ENCODE measurements around the gene ARRDC1.
"Not testable (repeated sequence)": the region's sequence is repeated elsewhere in the genome, so short reads cannot be mapped to it uniquely, and the experiment has no call there.

The ARRDC1 gene, protein sequence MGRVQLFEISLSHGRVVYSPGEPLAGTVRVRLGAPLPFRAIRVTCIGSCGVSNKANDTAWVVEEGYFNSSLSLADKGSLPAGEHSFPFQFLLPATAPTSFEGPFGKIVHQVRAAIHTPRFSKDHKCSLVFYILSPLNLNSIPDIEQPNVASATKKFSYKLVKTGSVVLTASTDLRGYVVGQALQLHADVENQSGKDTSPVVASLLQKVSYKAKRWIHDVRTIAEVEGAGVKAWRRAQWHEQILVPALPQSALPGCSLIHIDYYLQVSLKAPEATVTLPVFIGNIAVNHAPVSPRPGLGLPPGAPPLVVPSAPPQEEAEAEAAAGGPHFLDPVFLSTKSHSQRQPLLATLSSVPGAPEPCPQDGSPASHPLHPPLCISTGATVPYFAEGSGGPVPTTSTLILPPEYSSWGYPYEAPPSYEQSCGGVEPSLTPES

DNA sequence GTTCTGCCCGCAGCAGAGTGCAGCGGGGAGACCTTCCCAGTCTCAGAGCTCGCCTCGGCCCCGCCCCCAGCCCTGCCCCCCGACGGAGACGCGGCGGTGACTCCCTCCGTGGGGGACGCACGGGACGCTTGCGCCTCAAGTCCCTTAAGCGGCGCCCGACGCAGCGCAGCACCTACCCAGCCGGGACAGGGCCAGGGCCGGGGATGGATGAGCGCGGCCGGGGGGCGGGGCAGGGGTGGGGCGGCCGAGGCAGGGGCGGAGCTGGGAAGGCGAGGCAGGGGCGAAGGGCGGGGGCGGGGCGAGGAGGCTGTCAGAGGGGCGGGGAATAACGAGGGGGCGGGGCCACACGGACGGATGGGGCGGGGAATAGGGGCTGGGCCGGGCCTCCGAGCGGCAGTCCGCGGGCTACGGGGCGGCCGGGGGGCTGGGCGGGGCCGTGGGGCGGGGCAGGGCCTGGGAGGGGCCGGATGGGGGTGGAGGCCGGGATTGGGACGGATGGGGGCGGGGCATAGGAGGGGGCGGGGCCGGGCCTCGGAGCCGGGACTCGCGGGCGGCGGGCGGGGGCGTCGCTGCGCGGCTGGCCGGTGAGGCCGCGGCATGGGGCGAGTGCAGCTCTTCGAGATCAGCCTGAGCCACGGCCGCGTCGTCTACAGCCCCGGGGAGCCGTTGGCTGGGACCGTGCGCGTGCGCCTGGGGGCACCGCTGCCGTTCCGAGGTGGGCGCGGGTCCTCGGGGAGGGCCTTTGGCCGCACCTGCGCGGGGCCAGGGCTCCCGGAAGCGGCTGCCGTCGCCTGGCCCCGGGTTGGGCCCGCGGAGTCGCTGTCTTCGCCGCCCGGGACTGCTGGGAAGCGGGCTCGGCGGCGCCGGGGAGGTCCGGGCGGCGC is at the start of gene ARRDC1:
ARRDC1 (plus strand) TSS at position 566 of the 884 bp plus-strand sequence; CDS start at position 598, 32 bp downstream.
- peak; percentile 86 to 90 (median 88) for DNase-seq (ENCODE audit: low read depth in 3 of 3)

GRCh38 chr9:137556069-137556838 is 49.2 kb upstream of the ARRDC1 start:
- DNase-seq (ENCODE audit: low read depth in 3 of 3): no peak

GRCh38 chr9:137558127-137558526 is 47.4 kb upstream of the ARRDC1 start:
- no peak for DNase-seq (ENCODE audit: low read depth in 3 of 3)

DNA sequence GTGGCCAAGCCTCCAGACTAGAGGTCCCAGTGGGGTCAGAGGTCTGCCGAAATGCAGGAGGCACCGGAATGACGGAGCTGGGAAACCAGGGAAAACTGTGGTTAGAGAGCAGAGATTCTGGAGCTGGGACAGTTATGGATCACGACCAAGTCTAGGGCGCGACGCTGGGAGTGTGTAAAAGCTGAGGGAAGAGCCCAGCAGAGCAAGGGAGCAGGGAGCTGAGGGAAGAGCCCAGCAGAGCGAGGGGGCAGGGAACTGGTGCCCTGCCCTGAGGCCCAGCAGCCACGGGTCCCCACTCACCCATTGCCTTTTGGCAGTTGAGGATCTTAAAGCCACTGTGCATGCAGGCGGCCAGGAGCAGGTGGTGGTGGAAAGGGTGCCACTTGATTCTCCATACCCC is 41.4 kb upstream of the ARRDC1 start:
- no peak for DNase-seq (ENCODE audit: low read depth in 3 of 3)

DNA sequence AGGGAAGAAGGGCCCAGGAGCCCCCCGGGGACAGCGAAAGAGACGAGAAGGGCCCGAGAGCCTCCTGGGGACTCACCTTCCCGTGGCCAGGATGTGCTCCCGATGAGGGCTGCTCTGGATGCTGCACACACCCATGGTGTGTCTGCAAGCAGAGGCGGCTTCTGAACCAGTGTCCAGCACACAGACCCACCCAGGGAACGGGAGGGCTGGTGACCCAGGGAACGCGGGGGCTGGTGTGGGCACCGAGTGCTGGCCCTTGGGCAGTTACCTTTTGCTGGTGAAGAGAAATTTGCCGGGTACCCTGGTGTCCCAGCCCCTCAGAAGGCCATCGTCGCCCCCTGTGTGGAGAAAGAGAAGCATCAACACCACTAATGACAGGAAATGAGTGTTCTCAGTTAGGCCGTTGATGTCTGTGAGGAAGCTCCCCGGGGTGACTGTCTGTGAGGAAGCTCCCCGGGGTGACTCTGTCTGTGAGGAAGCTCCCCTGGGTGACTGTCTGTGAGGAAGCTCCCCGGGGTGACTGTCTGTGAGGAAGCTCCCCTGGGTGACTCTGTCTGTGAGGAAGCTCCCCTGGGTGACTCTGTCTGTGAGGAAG is 40.6 kb upstream of the ARRDC1 start:
- no peak for DNase-seq (ENCODE audit: low read depth in 3 of 3)

- DNase-seq (ENCODE audit: low read depth in 3 of 3): not testable (repeated sequence)
These were observed 37.0 kb upstream of the ARRDC1 start for GRCh38 chr9:137568445-137568844.

DNA sequence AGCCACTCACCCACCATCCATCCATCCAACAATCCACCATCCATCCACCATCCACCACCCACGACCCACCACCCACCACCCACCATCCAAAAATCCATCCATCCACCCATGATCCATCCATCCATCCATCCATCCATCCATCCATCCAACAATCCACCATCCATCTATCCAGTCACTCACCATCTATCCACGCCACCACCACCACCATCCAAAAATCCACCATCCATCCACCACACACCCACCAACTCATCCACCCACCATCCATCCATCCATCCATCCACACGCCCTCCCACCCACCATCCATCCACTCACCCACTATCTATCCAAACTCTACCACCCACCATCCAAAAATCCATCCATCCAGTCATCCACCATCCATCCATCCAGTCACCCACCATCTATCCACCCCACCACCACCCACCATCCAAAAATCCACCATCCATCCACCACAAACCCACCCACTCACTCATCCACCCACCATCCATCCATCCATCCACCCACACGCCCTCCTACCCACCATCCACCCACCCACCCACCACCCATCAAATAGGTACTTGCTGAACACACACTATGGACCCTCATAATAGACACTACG is 35.8 kb upstream of the ARRDC1 start:
- no peak for DNase-seq (ENCODE audit: low read depth in 3 of 3)

DNA sequence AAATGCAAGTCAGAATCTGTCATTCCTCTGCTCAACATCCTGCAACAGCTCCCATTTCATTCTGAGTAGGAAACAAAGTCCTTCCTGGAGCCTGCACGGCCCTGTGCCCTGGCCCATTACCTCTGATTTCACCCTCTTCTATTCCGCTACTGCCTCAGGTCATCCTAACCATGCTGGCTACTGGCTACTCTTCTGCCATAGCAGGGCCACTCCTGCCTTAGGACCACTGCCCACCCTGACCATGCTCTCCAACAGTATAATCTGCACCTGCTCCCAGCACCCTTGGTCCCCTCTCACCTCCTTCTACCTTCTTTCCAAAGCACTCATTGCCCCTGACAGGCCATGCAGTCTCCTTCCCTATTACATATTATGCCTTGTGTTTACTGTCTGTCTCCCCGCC is 34.9 kb upstream of the ARRDC1 start:
- DNase-seq (ENCODE audit: low read depth in 3 of 3): no peak

GRCh38 chr9:137574192-137574591 is 31.3 kb upstream of the ARRDC1 start:
- no peak for DNase-seq (ENCODE audit: low read depth in 3 of 3)

DNA sequence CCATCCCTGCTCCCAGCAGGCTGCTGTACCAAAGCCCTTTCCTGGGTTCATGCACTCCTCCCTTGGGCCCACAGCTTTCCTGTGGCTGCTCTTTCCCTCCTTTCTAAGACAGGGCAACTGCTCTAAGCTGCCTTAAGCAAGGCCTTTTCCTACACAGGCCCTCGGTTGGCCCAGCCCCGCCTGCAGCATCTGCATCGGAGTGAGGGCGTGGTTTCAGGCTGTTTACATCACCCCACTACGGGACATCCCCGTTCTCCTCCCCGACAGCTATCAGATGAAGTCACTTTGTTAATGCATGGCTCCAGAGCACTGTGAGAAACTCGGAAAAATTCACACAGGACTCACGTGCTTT is 30.1 kb upstream of the ARRDC1 start:
- DNase-seq (ENCODE audit: low read depth in 3 of 3): no peak

GRCh38 chr9:137575716-137576411 is 29.6 kb upstream of the ARRDC1 start:
- no peak for DNase-seq (ENCODE audit: low read depth in 3 of 3)

GRCh38 chr9:137578518-137579258 is 26.8 kb upstream of the ARRDC1 start, which contains the start of gene DPH7:
Gene DPH7 (minus strand): TSS chr9:137578925. CDS start chr9:137578777, 148 bp downstream.
- DNase-seq (ENCODE audit: low read depth in 3 of 3): peak; percentile 87 to 98 (median 89)

DNA sequence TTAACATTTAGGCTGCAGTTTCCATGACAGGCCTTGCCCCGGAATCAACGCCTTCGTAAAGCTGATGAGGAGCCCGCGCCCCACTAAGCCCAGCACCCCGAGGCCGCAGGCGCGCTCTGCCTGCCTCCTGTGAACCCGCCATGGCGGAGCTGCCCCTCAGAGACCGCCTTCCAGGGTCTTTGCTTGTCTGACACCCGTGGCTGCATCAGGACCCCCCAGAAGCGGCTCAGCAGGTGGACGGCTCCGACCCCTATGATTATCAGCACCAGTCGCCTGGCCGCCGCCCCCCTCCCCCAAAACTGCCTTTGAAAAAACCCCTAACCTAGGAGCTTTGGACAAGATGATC is 26.3 kb upstream of the ARRDC1 start:
- no peak for DNase-seq (ENCODE audit: low read depth in 3 of 3)

DNA sequence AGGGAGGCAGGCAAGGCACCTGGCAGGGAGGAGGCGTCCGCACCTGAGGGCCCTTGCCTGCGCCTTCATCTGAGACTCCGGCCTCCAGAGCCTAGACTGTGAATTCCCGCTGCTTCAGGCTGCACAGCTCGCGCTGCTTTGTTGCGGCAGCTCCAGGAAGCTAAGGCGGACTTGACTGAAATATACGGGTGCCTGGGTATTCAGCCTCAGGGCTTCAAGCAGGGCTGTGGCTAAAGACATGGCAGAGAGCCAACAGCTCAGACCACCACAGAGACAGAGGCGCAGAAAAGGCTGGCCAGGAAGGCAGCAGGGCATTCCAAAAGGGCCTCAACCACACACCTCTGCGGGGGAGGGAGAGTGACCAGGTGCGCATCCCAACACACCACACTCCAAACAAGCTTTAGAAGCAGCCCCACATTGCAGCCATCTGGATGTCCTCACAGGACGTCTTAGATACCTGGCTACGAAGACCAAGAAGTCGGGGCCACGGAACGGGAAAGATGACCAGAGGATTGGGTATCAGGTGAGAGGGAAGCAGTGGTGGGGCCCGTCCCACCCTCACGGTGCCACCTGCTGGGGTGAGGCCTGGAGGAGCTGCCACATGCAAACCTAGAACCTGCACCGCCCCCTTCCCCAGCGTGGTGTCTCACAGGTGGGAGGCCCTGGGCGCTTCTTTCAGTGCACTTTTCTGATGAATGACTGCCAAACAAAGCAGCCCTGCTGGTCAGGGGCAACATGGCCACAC is 25.1 kb upstream of the ARRDC1 start:
- no peak for DNase-seq (ENCODE audit: low read depth in 3 of 3)

GRCh38 chr9:137580954-137581322 is 24.5 kb upstream of the ARRDC1 start:
- no peak for DNase-seq (ENCODE audit: low read depth in 3 of 3)

GRCh38 chr9:137581361-137582285 is 23.9 kb upstream of the ARRDC1 start:
- DNase-seq (ENCODE audit: low read depth in 3 of 3): no peak

- DNase-seq (ENCODE audit: low read depth in 3 of 3): no peak
These were observed 23.1 kb upstream of the ARRDC1 start for GRCh38 chr9:137582286-137582860.

DNA sequence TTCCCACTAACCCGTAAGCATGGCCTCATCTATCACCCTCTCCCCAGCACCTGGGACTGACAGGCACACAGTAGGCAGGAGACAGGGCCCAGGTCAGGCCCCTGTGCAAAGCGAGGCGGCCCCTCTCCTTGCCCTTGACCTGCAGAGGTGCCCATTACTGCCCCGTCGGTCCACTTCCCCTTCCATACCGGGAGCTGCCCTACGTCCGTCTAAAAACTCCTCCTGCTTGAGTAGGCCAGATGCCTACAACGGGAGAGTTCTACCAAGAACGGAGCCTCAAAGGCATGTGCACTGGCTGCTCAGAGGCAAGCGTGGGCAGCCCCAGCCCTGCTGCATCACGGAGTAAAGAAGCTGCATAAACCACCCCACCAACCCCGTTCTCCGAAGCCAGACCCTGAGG is 22.1 kb upstream of the ARRDC1 start:
- DNase-seq (ENCODE audit: low read depth in 3 of 3): no peak

Data from stimulated activated CD4-positive, alpha-beta T cell treated with anti-CD3 and anti-CD28 coated beads, TNF-alpha, amount 100 ng/mL, for 4 hours (primary cell).